Neural crest cell (in vitro differentiated cells): ENCODE data around the gene COX7A2L. TPM values are rescaled to one million over a fixed set of nuclear protein-coding genes. Genes with fewer than 3 reads are reported as not detected.

Source experiments
- DNase-seq: peaks from one replicate; pipeline ENCODE4 v3.0.0; 2021; ENCODE audit warnings: low read depth, mixed read lengths, low spot score
- H3K27ac Mint-ChIP-seq: one replicate; pipeline ENCODE4 v1.8.0; 2021; ENCODE audit warnings: mild to moderate bottlenecking, mixed read lengths; ENCODE audit not compliant: unreplicated experiment
- H3K27me3 Mint-ChIP-seq: 2 replicates; pipeline ENCODE4 v1.8.0; 2021; ENCODE audit warnings: low read depth, mild to moderate bottlenecking, mixed read lengths
- H3K36me3 Mint-ChIP-seq: 2 replicates; pipeline ENCODE4 v1.8.0; 2021; ENCODE audit warnings: low read depth, mild to moderate bottlenecking, mixed read lengths
- H3K4me1 Mint-ChIP-seq: 2 replicates; pipeline ENCODE4 v1.8.0; 2021; ENCODE audit warnings: mixed read lengths
- H3K4me3 Mint-ChIP-seq: one replicate; pipeline ENCODE4 v1.8.0; 2021; ENCODE audit warnings: mild to moderate bottlenecking, mixed read lengths
- H3K9me3 Mint-ChIP-seq: 2 replicates; pipeline ENCODE4 v1.8.0; 2021; ENCODE audit warnings: mixed read lengths
- total RNA-seq: library from RNA; stranded (reverse); gene quantifications from 2 replicates; pipeline ENCODE4 v1.2.1, GENCODE V29; 2021
- TF ChIP-seq, protein P1 (sequence below): fragments of 200-600 bp; sonication (generic); conservative IDR thresholded peaks from 2 replicates; pipeline ENCODE4 v1.5.0; 2021; ENCODE audit warnings: antibody characterized with exemption, mild to moderate bottlenecking

COX7A2L gene
- total RNA-seq, 1 donor from 2014 or later = 94.4 TPM

DNA sequence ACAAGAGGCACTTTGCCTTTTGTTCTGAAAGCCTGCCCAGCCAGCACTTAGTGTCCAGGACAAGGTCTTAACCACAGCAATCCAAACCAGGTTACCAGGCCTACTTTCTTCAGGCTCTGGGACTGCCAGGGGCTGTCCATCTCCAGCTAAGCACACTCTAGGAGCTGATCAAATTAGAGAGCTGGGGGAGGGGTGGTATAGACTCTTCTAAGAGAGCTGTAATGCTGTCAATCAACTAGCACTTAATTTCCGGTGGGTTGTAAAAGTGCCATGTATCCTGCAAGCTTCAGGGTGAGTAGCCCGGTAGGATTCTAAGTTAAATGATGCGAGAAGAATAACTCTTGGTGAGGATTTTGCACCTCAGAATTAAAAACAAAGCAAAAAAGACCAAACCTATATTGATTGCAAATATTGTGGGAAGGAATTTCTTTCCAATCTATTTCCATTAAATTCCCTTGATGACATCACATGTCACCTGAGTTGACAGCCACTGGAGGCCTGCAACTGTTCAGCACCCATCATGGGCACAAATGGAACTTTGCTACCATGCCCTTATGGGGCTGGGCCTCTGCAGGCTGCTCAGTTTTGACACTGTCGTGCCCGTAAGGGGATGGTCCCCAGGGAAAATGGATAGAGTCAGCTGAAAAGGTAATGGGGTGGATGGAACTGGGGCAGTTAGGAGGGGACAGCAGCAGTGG is 8.7 kb upstream of the COX7A2L start:
- TF ChIP-seq, protein P1, sequence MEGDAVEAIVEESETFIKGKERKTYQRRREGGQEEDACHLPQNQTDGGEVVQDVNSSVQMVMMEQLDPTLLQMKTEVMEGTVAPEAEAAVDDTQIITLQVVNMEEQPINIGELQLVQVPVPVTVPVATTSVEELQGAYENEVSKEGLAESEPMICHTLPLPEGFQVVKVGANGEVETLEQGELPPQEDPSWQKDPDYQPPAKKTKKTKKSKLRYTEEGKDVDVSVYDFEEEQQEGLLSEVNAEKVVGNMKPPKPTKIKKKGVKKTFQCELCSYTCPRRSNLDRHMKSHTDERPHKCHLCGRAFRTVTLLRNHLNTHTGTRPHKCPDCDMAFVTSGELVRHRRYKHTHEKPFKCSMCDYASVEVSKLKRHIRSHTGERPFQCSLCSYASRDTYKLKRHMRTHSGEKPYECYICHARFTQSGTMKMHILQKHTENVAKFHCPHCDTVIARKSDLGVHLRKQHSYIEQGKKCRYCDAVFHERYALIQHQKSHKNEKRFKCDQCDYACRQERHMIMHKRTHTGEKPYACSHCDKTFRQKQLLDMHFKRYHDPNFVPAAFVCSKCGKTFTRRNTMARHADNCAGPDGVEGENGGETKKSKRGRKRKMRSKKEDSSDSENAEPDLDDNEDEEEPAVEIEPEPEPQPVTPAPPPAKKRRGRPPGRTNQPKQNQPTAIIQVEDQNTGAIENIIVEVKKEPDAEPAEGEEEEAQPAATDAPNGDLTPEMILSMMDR = no peak
- H3K4me3 Mint-ChIP-seq = no peak overlapping the region
- DNase-seq = no peak
- H3K36me3 Mint-ChIP-seq = no peaks in the 10 kb centered on the region
- no peak overlapping the region for H3K27ac Mint-ChIP-seq
- H3K9me3 Mint-ChIP-seq = no peaks in the 10 kb centered on the region
- H3K4me1 Mint-ChIP-seq = peaks cover 7% of the 10 kb centered on the region
- peaks cover 19% of the 10 kb centered on the region for H3K27me3 Mint-ChIP-seq

DNA sequence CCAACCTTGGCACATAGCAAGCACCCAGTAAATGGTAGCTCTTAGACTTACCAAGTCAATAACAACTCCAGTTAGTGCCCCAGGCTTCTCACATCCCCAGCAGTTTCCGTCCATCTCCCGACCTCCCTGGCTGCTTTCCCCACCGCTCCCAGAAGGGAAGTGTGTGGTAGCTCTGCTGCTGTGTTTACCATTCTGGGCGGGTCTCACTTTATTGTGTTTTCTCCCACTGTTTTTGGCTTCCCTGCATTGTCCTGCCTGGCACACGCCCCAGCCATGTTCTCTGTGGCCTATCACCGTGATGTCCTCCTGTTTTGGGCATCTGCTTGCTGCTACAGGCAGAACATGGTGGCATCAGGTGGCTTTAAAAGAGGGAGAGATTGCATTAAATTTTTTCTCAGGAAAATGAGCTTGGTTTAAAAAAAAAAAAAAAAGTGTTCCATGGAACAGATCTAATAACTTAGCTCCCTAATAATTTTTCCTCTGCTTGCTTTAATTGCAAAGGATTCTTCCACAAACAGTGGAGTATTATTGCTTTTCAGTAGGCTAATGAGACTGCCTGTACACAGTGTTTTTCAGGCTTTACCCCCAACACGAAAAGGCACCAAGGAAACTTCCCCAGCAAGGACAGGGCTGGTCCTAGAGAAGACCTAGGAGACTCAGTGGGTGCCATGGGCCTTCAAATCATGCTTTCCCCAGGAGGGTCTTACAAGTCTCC is 8.0 kb upstream of the COX7A2L start:
- H3K4me1 Mint-ChIP-seq = peaks cover 7% of the 10 kb centered on the region
- H3K4me3 Mint-ChIP-seq = no peak overlapping the region
- H3K27me3 Mint-ChIP-seq = peaks cover 25% of the 10 kb centered on the region
- H3K27ac Mint-ChIP-seq = peak overlapping the region; percentile 35
- no peak for DNase-seq
- H3K9me3 Mint-ChIP-seq = no peaks in the 10 kb centered on the region
- no peaks in the 10 kb centered on the region for H3K36me3 Mint-ChIP-seq
- TF ChIP-seq, protein P1 = no peak

DNA sequence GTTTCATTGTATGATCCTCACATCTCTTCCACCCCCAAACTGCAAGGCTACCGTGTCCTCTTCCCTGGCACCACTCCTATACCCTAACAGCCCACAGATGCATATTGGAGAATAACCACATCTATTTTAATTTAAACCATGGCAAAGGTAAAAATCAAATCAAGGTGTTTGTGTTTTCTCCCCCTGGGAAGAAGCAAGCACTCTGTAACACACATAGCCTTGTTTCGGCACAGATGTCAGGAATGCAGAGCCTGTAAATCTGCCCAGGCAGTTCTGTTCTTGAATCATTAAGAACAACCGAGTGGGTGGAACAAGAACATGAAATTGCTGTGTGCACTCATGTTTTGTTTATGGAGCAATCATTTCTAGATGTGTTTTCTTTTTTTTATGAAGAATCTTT is 6.8 kb upstream of the COX7A2L start:
- Mint-ChIP-seq H3K4me1 (peaks cover 7% of the 10 kb centered on the region), H3K27ac (no peak overlapping the region), H3K4me3 (no peak overlapping the region), H3K9me3 (no peaks in the 10 kb centered on the region), H3K36me3 (no peaks in the 10 kb centered on the region), H3K27me3 (peaks cover 33% of the 10 kb centered on the region)
- TF ChIP-seq, protein P1 = no peak
- DNase-seq = no peak

DNA sequence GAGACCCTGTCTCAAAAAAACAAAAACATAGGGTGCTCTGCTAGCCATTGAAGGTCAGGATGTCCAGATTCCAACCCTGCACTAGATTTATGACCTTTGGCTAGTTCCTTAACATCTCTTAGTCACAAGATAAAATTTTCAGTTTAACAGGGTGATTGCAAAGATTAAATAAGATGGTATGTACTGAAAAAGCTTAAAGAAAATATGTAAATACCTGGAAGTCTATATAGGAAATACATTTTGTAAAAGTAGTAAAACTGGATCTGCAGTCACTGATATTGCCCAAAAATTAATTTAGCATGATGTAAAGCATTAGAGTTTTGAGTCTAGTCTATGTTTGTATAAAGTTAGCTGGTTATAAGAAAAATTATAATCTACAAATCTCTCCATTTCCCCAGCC is 5.4 kb upstream of the COX7A2L start:
- H3K4me3 Mint-ChIP-seq = no peak overlapping the region
- H3K4me1 Mint-ChIP-seq = peaks cover 16% of the 10 kb centered on the region
- no peak for DNase-seq
- no peaks in the 10 kb centered on the region for H3K36me3 Mint-ChIP-seq
- TF ChIP-seq, protein P1 = no peak
- H3K27me3 Mint-ChIP-seq = peaks cover 42% of the 10 kb centered on the region
- no peak overlapping the region for H3K27ac Mint-ChIP-seq
- H3K9me3 Mint-ChIP-seq = no peaks in the 10 kb centered on the region

DNA sequence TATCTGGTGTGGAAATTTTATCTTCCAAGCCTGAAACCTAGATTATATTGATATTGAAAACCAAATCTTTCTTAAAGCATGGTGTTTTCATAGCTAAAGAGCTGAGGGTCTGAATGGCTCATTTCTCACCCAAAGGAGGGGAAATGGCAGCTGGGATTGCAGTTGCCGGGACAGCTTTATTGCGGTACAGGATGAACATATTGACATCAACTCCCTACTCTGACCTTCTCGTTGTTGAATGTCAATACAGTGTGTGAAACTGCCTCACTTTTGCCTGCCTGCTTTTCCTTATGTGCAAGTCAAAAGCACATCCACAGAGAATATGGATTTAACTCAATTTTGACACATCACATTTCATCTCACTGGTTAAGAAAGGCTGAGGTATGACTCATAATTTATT is 3.6 kb upstream of the COX7A2L start:
- H3K4me1 Mint-ChIP-seq = peaks cover 27% of the 10 kb centered on the region

More for the DNA sequence above, 3.6 kb upstream of the COX7A2L start:
- TF ChIP-seq, protein P1 = no peak
- Mint-ChIP-seq H3K9me3 (no peaks in the 10 kb centered on the region), H3K36me3 (no peaks in the 10 kb centered on the region), H3K27ac (no peak overlapping the region), H3K27me3 (peaks cover 45% of the 10 kb centered on the region), H3K4me3 (no peak overlapping the region)
- no peak for DNase-seq
